Hindlimb muscle (tissue), 1 donor: ENCODE results near the gene BNIP3. TPM values are rescaled to one million over a fixed set of nuclear protein-coding genes. Genes with fewer than 3 reads are reported as not detected.

Experiments
- DNase-seq: peaks from one replicate; pipeline ENCODE4 v3.0.0-alpha.2; 2013
- polyA plus RNA-seq: library from polyadenylated mRNA; unstranded; fragments of 120-200 nt; gene quantifications from one replicate; pipeline ENCODE4 v1.2.1, GENCODE V29; 2013; ENCODE audit not compliant: insufficient read length

Gene BNIP3
- polyA plus RNA-seq, 1 donor: 41.0 TPM

GRCh38 chr10:131949041-131949862 is 32.5 kb downstream of the BNIP3 start:
- no peak for DNase-seq

- no peak for DNase-seq
These were observed 33.2 kb downstream of the BNIP3 start for GRCh38 chr10:131948501-131948900.

- DNase-seq: no peak
These were observed 33.9 kb downstream of the BNIP3 start for GRCh38 chr10:131947631-131948347.

GRCh38 chr10:131946880-131947279 is 34.8 kb downstream of the BNIP3 start:
- no peak for DNase-seq

GRCh38 chr10:131946321-131946751 is 35.4 kb downstream of the BNIP3 start:
- no peak for DNase-seq

GRCh38 chr10:131944976-131945695 is 36.6 kb downstream of the BNIP3 start:
- no peak for DNase-seq

GRCh38 chr10:131944412-131944811 is 37.3 kb downstream of the BNIP3 start:
- DNase-seq: no peak

GRCh38 chr10:131943021-131943814 is 38.5 kb downstream of the BNIP3 start:
- no peak for DNase-seq

- DNase-seq: no peak
These were observed 39.3 kb downstream of the BNIP3 start for GRCh38 chr10:131942455-131942854.

GRCh38 chr10:131938681-131939080 is 43.0 kb downstream of the BNIP3 start:
- DNase-seq: no peak

- DNase-seq: no peak
These were observed 43.9 kb downstream of the BNIP3 start for GRCh38 chr10:131937836-131938235.

GRCh38 chr10:131936736-131937135 is 45.0 kb downstream of the BNIP3 start:
- DNase-seq: no peak

- no peak for DNase-seq
These were observed 45.4 kb downstream of the BNIP3 start for GRCh38 chr10:131936294-131936693.

GRCh38 chr10:131935260-131935659 is 46.5 kb downstream of the BNIP3 start:
- DNase-seq: no peak

- DNase-seq: no peak
These were observed 47.0 kb downstream of the BNIP3 start for GRCh38 chr10:131934769-131935168.

GRCh38 chr10:131933696-131934086 is 48.0 kb downstream of the BNIP3 start:
- no peak for DNase-seq

GRCh38 chr10:131933016-131933695 is 48.6 kb downstream of the BNIP3 start:
- DNase-seq: no peak

GRCh38 chr10:131931981-131932380 is 49.7 kb downstream of the BNIP3 start:
- DNase-seq: no peak

- no peak for DNase-seq
These were observed 51.0 kb downstream of the BNIP3 start for GRCh38 chr10:131930586-131931330.

- no peak for DNase-seq
These were observed 51.6 kb downstream of the BNIP3 start for GRCh38 chr10:131930150-131930549.
